NT2/D1 (cell line): ENCODE measurements around the gene CSTB.

Experiments
- DNase-seq: peaks from one replicate; pipeline ENCODE4 v3.0.0-alpha.2; 2011; ENCODE audit warnings: low read depth, low spot score
- H3K27me3 ChIP-seq: 2 replicates; pipeline ENCODE4 v1.6.0; 2011; ENCODE audit warnings: mild to moderate bottlenecking; ENCODE audit not compliant: insufficient read length, insufficient read depth
- H3K36me3 ChIP-seq: 2 replicates; pipeline ENCODE4 v1.6.1; 2011; ENCODE audit warnings: mild to moderate bottlenecking, low read length, mixed read lengths; ENCODE audit not compliant: insufficient read depth, insufficient read length
- H3K4me1 ChIP-seq: 2 replicates; pipeline ENCODE4 v1.5.1; 2011; ENCODE audit not compliant: insufficient read depth, insufficient read length
- H3K4me3 ChIP-seq: 2 replicates; pipeline ENCODE4 v1.5.1; 2011; ENCODE audit warnings: low read depth; ENCODE audit not compliant: insufficient read length
- H3K9ac ChIP-seq: 2 replicates; pipeline ENCODE4 v1.6.0; 2011; ENCODE audit warnings: low read depth; ENCODE audit not compliant: insufficient read length
- H3K9me3 ChIP-seq: 2 replicates; pipeline ENCODE4 v1.5.1; 2011; ENCODE audit warnings: mild to moderate bottlenecking, low read length; ENCODE audit not compliant: insufficient read depth
- SUZ12 ChIP-seq: IDR thresholded peaks from 2 replicates; pipeline ENCODE4 v1.6.1; 2011; ENCODE audit not compliant: insufficient read length, insufficient read depth; ENCODE audit errors: extremely low read depth
- YY1 ChIP-seq: IDR thresholded peaks from 2 replicates; pipeline ENCODE4 v1.6.1; 2011; ENCODE audit not compliant: insufficient read length, insufficient read depth
- ZNF274 ChIP-seq: IDR thresholded peaks from 2 replicates; pipeline ENCODE4 v1.6.1; 2011; ENCODE audit warnings: mild to moderate bottlenecking, low read depth, low read length

The CSTB gene

GRCh38 chr21:43750339-43751033 lies 25.6 kb downstream of the CSTB start:
- Histone ChIP-seq H3K36me3 (peaks cover 95% of the 10 kb centered on the region), H3K27me3 (no peaks in the 10 kb centered on the region), H3K9me3 (no peaks in the 10 kb centered on the region), H3K9ac (no peak overlapping the region), H3K4me1 (peaks cover 4% of the 10 kb centered on the region), H3K4me3 (no peak overlapping the region)
- no peak for DNase-seq
- no peak for TF ChIP-seq YY1
- no peak for TF ChIP-seq ZNF274
- no peak for TF ChIP-seq SUZ12

- Histone ChIP-seq H3K9ac (no peak overlapping the region), H3K9me3 (no peaks in the 10 kb centered on the region), H3K36me3 (peaks cover 93% of the 10 kb centered on the region), H3K27me3 (no peaks in the 10 kb centered on the region), H3K4me3 (no peak overlapping the region), H3K4me1 (peaks cover 4% of the 10 kb centered on the region)
- TF ChIP-seq ZNF274 = no peak
- no peak for TF ChIP-seq YY1
- TF ChIP-seq SUZ12 = no peak
- no peak for DNase-seq
Measured at GRCh38 chr21:43749651-43750262, 26.4 kb downstream of the CSTB start.

DNA sequence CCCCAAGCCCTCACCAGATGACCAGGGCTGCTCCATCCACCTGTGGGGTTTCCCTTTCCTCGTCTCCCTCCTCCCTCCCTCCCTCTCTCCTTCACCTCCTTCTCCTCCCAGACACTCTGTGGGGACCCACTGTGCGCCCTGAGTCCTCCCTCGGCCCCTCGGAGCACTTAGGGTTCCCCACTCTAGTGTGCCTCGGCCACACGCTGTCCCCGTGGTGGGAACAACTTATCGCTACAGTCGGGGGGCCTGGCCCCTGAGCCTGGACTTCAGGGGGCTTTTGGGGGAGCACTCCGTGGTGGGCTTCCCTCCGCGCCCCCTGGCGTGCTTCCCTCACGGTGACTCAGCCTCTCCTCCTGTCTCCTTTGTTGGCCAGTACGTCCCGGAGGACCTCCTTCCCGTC lies 27.5 kb downstream of the CSTB start:
- no peak for DNase-seq
- Histone ChIP-seq H3K9me3 (no peaks in the 10 kb centered on the region), H3K27me3 (no peaks in the 10 kb centered on the region), H3K4me3 (no peak overlapping the region), H3K36me3 (peaks cover 93% of the 10 kb centered on the region), H3K9ac (peak overlapping the region; percentile 44), H3K4me1 (peaks cover 9% of the 10 kb centered on the region)
- TF ChIP-seq ZNF274 (no peak), YY1 (no peak), SUZ12 (no peak)

DNA sequence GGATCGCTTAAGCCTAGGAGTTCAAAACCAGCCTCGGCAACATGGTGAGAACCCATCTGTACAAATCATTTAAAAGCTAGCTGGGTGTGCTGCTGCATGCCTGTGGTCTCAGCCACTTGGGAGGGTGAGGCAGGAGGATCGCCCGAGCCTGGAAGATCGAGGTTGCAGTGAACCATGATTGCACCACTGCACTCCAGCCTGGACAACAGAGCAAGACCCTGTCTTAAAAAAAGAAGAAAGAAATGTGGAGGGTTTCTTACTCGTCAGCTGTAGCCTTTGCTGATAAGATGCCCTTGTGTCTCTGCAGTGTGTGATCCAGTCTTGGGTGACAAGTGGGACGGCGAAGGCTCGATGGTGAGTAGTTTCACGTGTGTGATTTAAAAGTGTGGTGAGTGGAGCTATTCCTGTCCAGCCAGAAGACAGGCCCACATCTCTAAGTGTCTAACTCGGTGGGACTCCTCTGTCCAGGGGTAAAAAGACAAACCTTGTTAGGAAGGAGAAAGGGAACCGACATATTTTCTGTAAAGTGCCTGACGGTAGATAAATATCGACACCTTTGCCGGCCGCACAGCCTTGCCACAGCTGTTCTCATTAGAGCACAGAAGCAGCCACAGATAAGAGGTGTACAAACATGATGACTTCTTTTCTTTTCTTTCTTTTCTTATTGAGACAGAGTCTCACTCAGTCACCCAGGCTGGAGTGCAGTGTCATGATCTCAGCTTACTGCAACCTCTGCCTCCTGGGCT lies 30.2 kb downstream of the CSTB start:
- Histone ChIP-seq H3K4me1 (peaks cover 9% of the 10 kb centered on the region), H3K9me3 (no peaks in the 10 kb centered on the region), H3K36me3 (peaks cover 83% of the 10 kb centered on the region), H3K9ac (no peak overlapping the region), H3K27me3 (no peaks in the 10 kb centered on the region), H3K4me3 (no peak overlapping the region)
- TF ChIP-seq YY1 (no peak), SUZ12 (no peak)
- no peak for DNase-seq

- Histone ChIP-seq H3K4me1 (peaks cover 17% of the 10 kb centered on the region), H3K9me3 (no peaks in the 10 kb centered on the region), H3K27me3 (no peaks in the 10 kb centered on the region), H3K36me3 (peaks cover 75% of the 10 kb centered on the region), H3K9ac (no peak overlapping the region), H3K4me3 (no peak overlapping the region)
- DNase-seq = no peak
- TF ChIP-seq YY1 = no peak
- no peak for TF ChIP-seq SUZ12
- no peak for TF ChIP-seq ZNF274
Measured at GRCh38 chr21:43744725-43745124, 31.4 kb downstream of the CSTB start.

DNA sequence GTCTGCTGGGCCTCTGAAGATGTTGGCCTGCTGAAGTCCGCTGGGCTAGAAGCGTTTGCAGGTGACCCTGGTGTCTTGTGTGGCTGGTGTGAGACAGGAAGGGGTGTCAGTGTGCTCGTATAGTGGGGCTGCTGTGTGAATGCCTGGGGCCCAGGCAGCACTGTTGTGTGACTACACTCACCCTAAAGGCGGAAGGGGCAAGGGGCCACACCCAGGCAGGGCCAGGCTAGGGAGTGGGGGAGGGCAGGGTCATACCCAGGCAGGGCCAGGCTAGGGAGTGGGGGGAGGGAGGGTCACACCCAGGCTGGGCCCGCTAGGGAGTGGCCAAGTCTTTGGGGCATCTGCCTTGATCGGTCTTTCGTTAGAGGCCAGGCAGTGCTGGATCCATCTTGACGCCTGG lies 32.2 kb downstream of the CSTB start:
- Histone ChIP-seq H3K4me1 (peaks cover 17% of the 10 kb centered on the region), H3K36me3 (peaks cover 69% of the 10 kb centered on the region), H3K4me3 (no peak overlapping the region), H3K27me3 (no peaks in the 10 kb centered on the region), H3K9ac (peak overlapping the region; percentile 29), H3K9me3 (no peaks in the 10 kb centered on the region)
- TF ChIP-seq YY1 (no peak), ZNF274 (no peak), SUZ12 (no peak)
- DNase-seq = no peak

DNA sequence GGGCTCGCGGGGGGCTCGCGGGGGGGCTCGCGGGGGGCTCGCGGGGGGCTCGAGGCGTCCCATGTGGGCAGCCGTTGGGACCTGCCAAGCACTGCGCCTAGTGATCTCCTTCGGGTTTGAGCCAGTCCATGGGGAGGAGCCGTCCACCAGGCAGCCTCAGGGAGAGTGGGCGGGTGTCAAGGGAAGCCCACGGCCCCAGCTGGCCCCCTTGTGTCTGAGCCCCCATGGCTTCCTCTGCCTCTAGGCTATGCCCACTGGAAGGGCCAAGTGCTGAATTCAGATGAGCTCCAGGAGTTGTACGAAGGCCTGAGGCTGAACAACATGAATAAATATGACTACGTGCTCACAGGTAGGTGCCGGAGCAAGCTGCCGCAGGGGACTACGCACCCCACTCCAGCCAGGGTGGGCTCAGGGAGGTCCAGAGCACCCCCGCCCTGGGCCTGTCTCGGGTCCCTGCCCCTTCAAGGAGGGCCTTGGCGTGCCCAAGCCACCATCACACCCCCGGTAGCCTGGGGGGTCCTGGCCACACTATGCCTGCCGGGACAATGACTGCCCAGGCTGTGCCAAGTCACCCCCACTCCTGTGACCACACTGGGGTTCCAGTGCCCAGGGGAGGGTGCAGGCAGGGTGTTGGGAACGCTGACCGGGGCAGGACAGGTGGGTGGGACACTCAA lies 34.5 kb downstream of the CSTB start:
- no peak for DNase-seq
- no peak overlapping the region for H3K4me3 ChIP-seq
- no peak for TF ChIP-seq YY1
- no peak for TF ChIP-seq ZNF274
- no peak for TF ChIP-seq SUZ12
- peak overlapping the region; percentile 59 for H3K9ac ChIP-seq
- H3K4me1 ChIP-seq = peaks cover 13% of the 10 kb centered on the region
- no peaks in the 10 kb centered on the region for H3K27me3 ChIP-seq
- no peaks in the 10 kb centered on the region for H3K9me3 ChIP-seq
- H3K36me3 ChIP-seq = peaks cover 66% of the 10 kb centered on the region
